GM12878 (cell line): ENCODE data around the gene TFF1. TPM values are rescaled to one million over a fixed set of nuclear protein-coding genes. Genes with fewer than 3 reads are reported as not detected.

Source experiments
- BCLAF1 ChIP-seq: fragments of 450-650 bp; IDR thresholded peaks from 2 replicates; pipeline ENCODE4 v1.6.1; 2017; ENCODE audit warnings: antibody characterized with exemption, mild to moderate bottlenecking, moderate library complexity
- CBFB ChIP-seq: IDR thresholded peaks from 2 replicates; pipeline ENCODE4 v1.6.1; 2016; ENCODE audit warnings: antibody characterized with exemption, low read depth
- CBX3 ChIP-seq: fragments of 200-600 bp; sonication (generic); IDR thresholded peaks from 2 replicates; pipeline ENCODE4 v1.6.1; 2016; ENCODE audit warnings: low read depth, borderline replicate concordance
- CBX5 ChIP-seq: sonication (generic); IDR thresholded peaks from 2 replicates; pipeline ENCODE4 v1.6.1; 2016; ENCODE audit warnings: low read depth, moderate library complexity, mild to moderate bottlenecking, inconsistent platforms
- CHD2 ChIP-seq: IDR thresholded peaks from 2 replicates; pipeline ENCODE4 v1.6.1; 2011; ENCODE audit warnings: low read depth, low read length, improper control_type of control experiment, borderline replicate concordance
- CREM ChIP-seq: IDR thresholded peaks from 2 replicates; pipeline ENCODE4 v1.6.1; 2014; ENCODE audit warnings: antibody characterized with exemption, low read depth
- E4F1 ChIP-seq: fragments of 450-650 bp; IDR thresholded peaks from 2 replicates; pipeline ENCODE4 v1.6.1; 2018; ENCODE audit warnings: borderline replicate concordance, mild to moderate bottlenecking; ENCODE audit not compliant: partially characterized antibody
- EGR1 ChIP-seq, 2 experiments: IDR thresholded peaks; 1 replicate in 1 of 2; 2 replicates in 1 of 2; pipeline ENCODE4 v1.6.1; 2011 to 2012; ENCODE audit warnings: low read depth in 2 of 2, low read length in 2 of 2, borderline replicate concordance in 1 of 2, mild to moderate bottlenecking in 1 of 2, moderate library complexity in 1 of 2
- EP300 ChIP-seq, 2 experiments: fragments of 150-350 bp in 1 of 2; IDR thresholded peaks; 2 replicates each; pipeline ENCODE4 v1.6.1; 2011 to 2012; ENCODE audit warnings: low read depth in 2 of 2, low read length in 2 of 2, borderline replicate concordance in 1 of 2, improper control_type of control experiment in 1 of 2, inconsistent platforms in 1 of 2; ENCODE audit not compliant: control insufficient read depth in 1 of 2
- FOS ChIP-seq: IDR thresholded peaks from 3 replicates; pipeline ENCODE4 v1.6.1; 2011; ENCODE audit warnings: borderline replicate concordance; ENCODE audit not compliant: insufficient read length; ENCODE audit errors: extremely low read depth
- HDAC6 ChIP-seq: fragments of 200-600 bp; sonication (generic); IDR thresholded peaks from one replicate; pipeline ENCODE4 v1.8.0; 2017; ENCODE audit warnings: antibody characterized with exemption; ENCODE audit not compliant: unreplicated experiment
- MEF2A ChIP-seq: IDR thresholded peaks from 2 replicates; pipeline ENCODE4 v1.6.1; 2011; ENCODE audit warnings: low read depth, mild to moderate bottlenecking, low read length, moderate library complexity; ENCODE audit not compliant: insufficient read depth
- MTA2 ChIP-seq: fragments of 450-650 bp; IDR thresholded peaks from 2 replicates; pipeline ENCODE4 v1.6.1; 2016; ENCODE audit warnings: low read depth, mild to moderate bottlenecking, moderate library complexity
- MYC ChIP-seq: IDR thresholded peaks from 2 replicates; pipeline ENCODE4 v1.6.1; 2011; ENCODE audit warnings: mild to moderate bottlenecking, low read length, moderate library complexity, inconsistent platforms; ENCODE audit not compliant: insufficient read depth, insufficient replicate concordance, insufficient read length, severe bottlenecking
- NR2C1 ChIP-seq: fragments of 450-650 bp; IDR thresholded peaks from 2 replicates; pipeline ENCODE4 v1.6.1; 2017; ENCODE audit warnings: antibody characterized with exemption, mild to moderate bottlenecking, moderate library complexity
- POLR2A ChIP-seq: IDR thresholded peaks from 2 replicates; pipeline ENCODE4 v1.6.1; 2011; ENCODE audit warnings: low read depth, mild to moderate bottlenecking, low read length
- POLR2AphosphoS5 ChIP-seq: IDR thresholded peaks from 2 replicates; pipeline ENCODE4 v1.6.1; 2011; ENCODE audit warnings: mild to moderate bottlenecking, low read length, inconsistent platforms
- RCOR1 ChIP-seq: conservative IDR thresholded peaks from 2 replicates; pipeline ENCODE4 v1.6.1; 2012; ENCODE audit warnings: low read depth, low read length, improper control_type of control experiment
- SIX5 ChIP-seq: IDR thresholded peaks from 2 replicates; pipeline ENCODE4 v1.6.1; 2011; ENCODE audit warnings: mild to moderate bottlenecking, low read depth, low read length, moderate library complexity; ENCODE audit not compliant: severe bottlenecking
- SMAD1 ChIP-seq: fragments of 450-650 bp; IDR thresholded peaks from 2 replicates; pipeline ENCODE4 v1.6.1; 2018; ENCODE audit warnings: mild to moderate bottlenecking, low read depth; ENCODE audit not compliant: partially characterized antibody
- SMC3 ChIP-seq: IDR thresholded peaks from 2 replicates; pipeline ENCODE4 v1.6.1; 2011; ENCODE audit warnings: low read length, improper control_type of control experiment, borderline replicate concordance
- SREBF1 ChIP-seq: IDR thresholded peaks from 2 replicates; pipeline ENCODE4 v1.6.1; 2012; ENCODE audit warnings: mild to moderate bottlenecking, low read length
- TAF1 ChIP-seq: IDR thresholded peaks from 2 replicates; pipeline ENCODE4 v1.6.1; 2011; ENCODE audit warnings: mild to moderate bottlenecking, low read depth, low read length, borderline replicate concordance
- ZNF384 ChIP-seq: IDR thresholded peaks from 2 replicates; pipeline ENCODE4 v1.6.1; 2012; ENCODE audit warnings: low read depth, mild to moderate bottlenecking, low read length, improper control_type of control experiment, borderline replicate concordance
- polyA plus RNA-seq, 11 experiments: library from polyadenylated mRNA; depleted of rRNA in 4 of 11; unstranded in 6 of 11; stranded (reverse) in 5 of 11; fragments of >200 nt; fragmentation: Nextera tagmentation in 4 of 11; fragmentation: Illumina TruSeq in 1 of 11; extraction: Ambion mirVana in 4 of 11; extraction: Trizol in 1 of 11; gene quantifications; 1 replicate in 1 of 11; 2 replicates in 10 of 11; pipeline versions ENCODE4 v1.2.1 to v1.2.3, GENCODE V29; 2011 to 2016; ENCODE audit warnings: inconsistent platforms in 2 of 11, missing spikeins in 2 of 11, low read depth in 1 of 11
- total RNA-seq, 4 experiments: library from RNA; depleted of rRNA in 3 of 4; stranded (reverse); fragments of >200 nt in 3 of 4; fragmentation: Illumina TruSeq in 1 of 4; extraction: Trizol in 1 of 4; gene quantifications; 2 replicates each; pipeline versions ENCODE4 v1.2.1 to v1.2.3, GENCODE V29; 2013 to 2021

TFF1 gene
- total and polyA plus RNA-seq, 10 of the 15 experiments (the other 5 are each of a cell fraction or from before 2014, with no cell fraction given) = 0.13 TPM; not detected in 9

- TF ChIP-seq CBX3 (no peak), SMAD1 (peak; percentile 43), CHD2 (peak; percentile 45; the same call in 1 of the 2 replicates), SIX5 (no peak), FOS (no peak), TAF1 (peak; percentile 17; the same call in 1 of the 2 replicates), RCOR1 (no peak), E4F1 (no peak), SMC3 (peak; percentile 23; the same call in 1 of the 2 replicates), MEF2A (0 out of 2 replicates have a peak, but pooled peaks have one; percentile 38), SREBF1 (no peak), HDAC6 (no peak), POLR2AphosphoS5 (peak; percentile 64; the same call in 1 of the 2 replicates), MYC (no peak), CBX5 (no peak; the same call in 1 of the 2 replicates), CBFB (no peak), POLR2A (no peak), NR2C1 (no peak), ZNF384 (peak; percentile 87), BCLAF1 (no peak), EGR1 (IDR thresholded peaks at IDR 0.05; ENCODE audit: borderline replicate concordance in 1 of 2, low read depth in 2 of 2, low read length in 2 of 2) (no peak), EP300 (IDR thresholded peaks at IDR 0.05; ENCODE audit: borderline replicate concordance in 1 of 2, control insufficient read depth in 1 of 2, low read depth in 2 of 2, low read length in 2 of 2) (peak in 1 of 2 experiments; percentile 13; a peak in 1 of 4 replicates), MTA2 (peak; percentile 47; the same call in 1 of the 2 replicates), CREM (no peak; the same call in none of the 2 replicates)
These were observed 26.6 kb upstream of the TFF1 start (continued) for GRCh38 chr21:42392731-42393442.
